HCEC 1CT (cell line): ENCODE data around the gene UNC45A.
"Not testable (repeated sequence)": the region's sequence is repeated elsewhere in the genome, so short reads cannot be mapped to it uniquely, and the experiment has no call there.

Source experiments
- DNase-seq: peaks from one replicate; pipeline ENCODE4 v3.0.0-alpha.2; 2017

The UNC45A gene, protein sequence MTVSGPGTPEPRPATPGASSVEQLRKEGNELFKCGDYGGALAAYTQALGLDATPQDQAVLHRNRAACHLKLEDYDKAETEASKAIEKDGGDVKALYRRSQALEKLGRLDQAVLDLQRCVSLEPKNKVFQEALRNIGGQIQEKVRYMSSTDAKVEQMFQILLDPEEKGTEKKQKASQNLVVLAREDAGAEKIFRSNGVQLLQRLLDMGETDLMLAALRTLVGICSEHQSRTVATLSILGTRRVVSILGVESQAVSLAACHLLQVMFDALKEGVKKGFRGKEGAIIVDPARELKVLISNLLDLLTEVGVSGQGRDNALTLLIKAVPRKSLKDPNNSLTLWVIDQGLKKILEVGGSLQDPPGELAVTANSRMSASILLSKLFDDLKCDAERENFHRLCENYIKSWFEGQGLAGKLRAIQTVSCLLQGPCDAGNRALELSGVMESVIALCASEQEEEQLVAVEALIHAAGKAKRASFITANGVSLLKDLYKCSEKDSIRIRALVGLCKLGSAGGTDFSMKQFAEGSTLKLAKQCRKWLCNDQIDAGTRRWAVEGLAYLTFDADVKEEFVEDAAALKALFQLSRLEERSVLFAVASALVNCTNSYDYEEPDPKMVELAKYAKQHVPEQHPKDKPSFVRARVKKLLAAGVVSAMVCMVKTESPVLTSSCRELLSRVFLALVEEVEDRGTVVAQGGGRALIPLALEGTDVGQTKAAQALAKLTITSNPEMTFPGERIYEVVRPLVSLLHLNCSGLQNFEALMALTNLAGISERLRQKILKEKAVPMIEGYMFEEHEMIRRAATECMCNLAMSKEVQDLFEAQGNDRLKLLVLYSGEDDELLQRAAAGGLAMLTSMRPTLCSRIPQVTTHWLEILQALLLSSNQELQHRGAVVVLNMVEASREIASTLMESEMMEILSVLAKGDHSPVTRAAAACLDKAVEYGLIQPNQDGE

DNA sequence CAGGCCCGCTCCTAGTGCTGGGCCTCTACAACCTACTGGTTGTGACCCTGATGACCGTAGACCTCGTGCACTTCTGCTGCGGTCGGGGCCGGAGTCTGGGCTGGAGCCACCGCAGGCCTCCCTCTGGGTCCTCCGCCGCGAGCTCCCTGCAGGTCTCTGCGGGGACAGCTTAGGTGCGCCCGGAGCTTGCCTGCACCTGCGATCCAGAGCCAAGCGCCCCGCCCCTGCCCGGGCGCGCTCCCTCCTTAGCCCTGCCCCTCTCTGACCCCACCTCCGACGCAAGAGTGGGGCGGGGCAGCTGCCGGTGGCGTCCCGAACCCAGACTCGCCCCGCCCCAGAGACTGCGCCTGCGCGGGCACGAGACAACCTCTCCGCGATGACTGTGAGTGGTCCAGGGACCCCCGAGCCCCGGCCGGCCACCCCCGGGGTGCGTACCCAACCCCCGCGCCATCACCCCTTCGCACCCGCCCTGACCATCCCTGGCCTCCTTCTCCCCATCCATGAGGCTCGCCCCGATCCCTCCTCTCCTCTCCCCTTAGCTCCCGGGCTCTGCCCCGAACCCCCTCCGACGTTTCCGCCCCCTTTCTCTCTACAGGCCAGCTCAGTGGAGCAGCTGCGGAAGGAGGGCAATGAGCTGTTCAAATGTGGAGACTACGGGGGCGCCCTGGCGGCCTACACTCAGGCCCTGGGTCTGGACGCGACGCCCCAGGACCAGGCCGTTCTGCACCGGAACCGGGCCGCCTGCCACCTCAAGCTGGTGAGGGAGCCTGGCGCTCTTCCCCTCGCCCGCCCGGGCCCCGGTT lies at the start of gene UNC45A:
UNC45A (plus strand) TSS at position 337 of the 803 bp plus-strand sequence; CDS start at position 377, 40 bp downstream.
- peak; percentile 83 for DNase-seq

DNA sequence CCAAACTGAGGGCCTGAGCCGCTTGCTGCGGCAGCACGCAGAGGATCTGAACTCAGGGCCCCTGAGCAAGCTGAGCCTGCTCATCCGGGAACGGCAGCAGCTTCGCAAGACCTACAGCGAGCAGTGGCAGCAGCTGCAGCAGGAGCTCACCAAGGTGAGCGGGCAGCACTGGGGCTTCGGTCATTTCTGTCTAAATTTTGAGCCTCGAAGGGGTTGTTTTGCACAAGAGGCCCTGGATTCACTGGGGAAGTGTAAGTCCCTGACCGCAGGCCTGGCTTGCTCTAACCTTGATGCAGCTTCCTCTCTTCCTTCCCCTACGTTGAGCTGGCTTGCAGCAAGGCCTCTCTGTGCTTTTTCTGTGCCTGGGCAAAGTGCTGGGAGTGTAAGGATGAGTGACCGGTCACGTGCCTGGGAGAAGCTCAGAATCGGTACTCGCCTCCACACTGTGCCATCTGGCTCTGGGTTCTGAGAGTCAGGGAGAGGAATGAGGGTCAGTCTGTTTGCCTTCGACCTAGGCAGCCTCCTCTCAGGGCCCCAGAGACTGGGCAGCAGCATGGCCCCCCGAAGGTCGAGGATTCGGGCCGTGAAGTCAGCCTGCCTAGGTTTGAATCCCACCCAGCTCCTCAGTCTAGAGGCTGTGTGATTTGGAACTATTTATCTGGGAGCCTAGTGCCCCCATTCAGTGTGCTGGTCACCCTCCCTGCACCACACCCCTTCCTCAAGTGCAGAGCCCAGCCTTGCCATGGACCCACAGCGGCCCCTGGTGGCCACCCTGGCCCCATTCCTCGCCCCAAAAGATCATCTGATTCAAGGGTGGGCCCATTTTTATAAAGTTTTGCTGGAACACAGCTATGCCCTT lies 49.4 kb upstream of the UNC45A start:
- DNase-seq, result peak; percentile 53

DNA sequence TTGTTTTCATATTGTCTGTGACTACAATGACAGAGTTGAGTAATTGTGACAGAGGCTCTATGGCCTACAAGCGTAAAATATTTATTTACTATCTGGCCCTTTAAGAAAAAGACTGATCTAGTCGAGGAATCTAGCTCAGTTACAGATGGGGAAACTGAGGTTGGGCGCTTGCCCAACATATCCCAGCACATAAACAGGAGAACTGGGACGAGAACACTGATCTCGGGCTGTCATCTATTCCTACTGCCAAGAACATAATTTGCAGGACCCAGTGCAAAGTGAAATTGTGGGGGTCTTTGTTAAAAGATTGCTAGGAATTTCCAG lies 48.8 kb upstream of the UNC45A start:
- DNase-seq, result no peak

DNA sequence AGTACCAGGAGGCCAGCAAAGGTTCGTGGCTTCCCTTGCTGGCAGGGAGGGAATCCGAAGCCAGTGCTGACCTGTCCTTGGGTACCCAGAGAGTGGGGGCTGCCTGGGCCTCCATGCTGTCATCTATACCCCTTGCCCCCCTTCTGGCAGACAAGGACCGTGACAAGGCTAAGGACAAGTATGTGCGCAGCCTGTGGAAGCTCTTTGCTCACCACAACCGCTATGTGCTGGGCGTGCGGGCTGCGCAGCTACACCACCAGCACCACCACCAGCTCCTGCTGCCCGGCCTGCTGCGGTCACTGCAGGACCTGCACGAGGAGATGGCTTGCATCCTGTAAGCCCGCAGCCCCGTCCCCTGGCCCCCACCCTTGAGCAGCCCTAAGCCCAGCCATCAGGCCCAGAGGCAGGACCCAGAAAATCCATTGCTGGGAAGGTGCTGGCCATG lies 48.0 kb upstream of the UNC45A start:
- DNase-seq, result no peak

DNA sequence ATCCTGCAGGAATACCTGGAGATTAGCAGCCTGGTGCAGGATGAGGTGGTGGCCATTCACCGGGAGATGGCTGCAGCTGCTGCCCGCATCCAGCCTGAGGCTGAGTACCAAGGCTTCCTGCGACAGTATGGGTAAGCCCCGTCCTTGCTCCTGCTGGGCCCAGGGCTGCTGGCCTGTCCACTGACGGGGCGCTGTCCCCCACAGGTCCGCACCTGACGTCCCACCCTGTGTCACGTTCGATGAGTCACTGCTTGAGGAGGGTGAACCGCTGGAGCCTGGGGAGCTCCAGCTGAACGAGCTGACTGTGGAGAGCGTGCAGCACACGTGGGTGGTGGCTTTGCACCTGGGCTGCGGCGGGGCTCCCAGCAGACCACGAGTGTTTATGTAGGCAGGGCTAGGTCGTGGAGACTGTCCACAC lies 45.8 kb upstream of the UNC45A start:
- no peak for DNase-seq

DNA sequence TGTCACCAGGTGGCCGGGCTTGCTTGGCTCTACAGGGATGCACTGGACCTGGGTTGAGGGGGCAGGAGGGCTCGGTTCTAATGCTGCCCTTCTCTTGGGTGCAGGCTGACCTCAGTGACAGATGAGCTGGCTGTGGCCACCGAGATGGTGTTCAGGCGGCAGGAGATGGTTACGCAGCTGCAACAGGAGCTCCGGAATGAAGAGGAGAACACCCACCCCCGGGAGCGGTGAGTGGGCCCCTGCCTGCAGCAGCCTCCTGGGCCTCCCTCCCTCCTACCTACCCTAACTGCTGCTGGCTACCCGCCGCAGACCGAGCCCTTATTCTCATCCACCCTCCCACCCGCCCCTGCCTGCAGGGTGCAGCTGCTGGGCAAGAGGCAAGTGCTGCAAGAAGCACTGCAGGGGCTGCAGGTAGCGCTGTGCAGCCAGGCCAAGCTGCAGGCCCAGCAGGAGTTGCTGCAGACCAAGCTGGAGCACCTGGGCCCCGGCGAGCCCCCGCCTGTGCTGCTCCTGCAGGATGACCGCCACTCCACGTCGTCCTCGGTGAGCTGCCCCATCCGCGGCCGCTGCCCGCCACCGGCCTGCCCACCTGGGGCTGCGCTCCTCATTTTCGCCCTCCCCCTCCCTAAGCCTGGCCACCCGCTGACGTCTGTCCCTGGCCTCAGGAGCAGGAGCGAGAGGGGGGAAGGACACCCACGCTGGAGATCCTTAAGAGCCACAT lies 45.2 kb upstream of the UNC45A start:
- no peak for DNase-seq

DNA sequence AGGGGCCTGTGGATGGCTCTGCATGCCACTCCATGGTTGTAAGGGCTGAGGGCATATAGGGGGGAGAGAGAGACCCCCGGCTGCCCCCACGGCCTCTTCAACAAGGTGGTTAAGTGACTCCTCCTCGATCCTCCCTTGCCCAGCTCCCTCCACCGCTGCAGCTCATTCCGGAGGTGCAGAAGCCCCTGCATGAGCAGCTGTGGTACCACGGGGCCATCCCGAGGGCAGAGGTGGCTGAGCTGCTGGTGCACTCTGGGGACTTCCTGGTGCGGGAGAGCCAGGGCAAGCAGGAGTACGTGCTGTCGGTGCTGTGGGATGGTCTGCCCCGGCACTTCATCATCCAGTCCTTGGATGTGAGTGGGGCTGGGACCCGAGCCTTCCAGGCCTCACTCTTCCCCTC lies 44.2 kb upstream of the UNC45A start:
- DNase-seq, result no peak

DNA sequence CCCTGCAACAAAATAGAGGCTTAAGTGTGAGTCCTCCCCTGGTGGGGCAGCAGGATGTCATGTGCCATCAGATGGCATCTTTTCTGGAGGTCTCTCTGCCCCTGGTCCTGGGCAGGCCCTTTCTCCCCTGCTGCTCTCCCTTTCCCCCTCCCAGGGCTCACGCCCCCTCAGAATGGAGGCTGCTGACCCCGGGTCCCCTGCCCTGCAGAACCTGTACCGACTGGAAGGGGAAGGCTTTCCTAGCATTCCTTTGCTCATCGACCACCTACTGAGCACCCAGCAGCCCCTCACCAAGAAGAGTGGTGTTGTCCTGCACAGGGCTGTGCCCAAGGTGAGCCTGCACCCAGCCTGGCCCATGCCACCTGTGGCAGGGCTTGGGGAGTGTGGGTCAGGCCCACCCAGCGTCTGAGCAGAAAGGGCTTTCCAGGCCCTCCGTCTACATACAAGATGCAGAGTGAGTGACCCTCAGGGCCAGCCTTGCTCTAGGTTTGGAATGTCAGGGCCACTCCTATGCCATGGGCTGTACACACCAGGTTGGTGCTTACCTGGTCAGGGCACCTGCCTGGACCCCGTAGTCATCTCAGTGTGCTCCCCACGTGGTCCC lies 43.6 kb upstream of the UNC45A start:
- DNase-seq, result no peak

DNA sequence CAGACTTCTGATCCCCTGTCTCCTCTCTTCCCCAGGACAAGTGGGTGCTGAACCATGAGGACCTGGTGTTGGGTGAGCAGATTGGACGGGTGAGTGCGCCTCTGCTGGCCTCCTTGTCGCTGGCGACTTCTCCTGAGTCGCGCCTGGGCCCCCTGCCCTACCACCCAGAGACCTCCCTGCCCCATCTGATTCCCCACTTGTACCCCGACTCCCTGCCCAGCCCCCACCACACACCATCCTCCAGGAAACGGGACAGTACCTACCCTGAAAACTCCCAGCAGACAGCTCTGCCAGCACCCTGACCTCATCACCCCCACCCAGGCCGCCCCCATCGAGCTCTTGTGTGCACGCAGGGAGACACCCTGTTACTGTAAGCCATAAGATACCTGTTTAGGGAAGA lies 43.1 kb upstream of the UNC45A start:
- no peak for DNase-seq

DNA sequence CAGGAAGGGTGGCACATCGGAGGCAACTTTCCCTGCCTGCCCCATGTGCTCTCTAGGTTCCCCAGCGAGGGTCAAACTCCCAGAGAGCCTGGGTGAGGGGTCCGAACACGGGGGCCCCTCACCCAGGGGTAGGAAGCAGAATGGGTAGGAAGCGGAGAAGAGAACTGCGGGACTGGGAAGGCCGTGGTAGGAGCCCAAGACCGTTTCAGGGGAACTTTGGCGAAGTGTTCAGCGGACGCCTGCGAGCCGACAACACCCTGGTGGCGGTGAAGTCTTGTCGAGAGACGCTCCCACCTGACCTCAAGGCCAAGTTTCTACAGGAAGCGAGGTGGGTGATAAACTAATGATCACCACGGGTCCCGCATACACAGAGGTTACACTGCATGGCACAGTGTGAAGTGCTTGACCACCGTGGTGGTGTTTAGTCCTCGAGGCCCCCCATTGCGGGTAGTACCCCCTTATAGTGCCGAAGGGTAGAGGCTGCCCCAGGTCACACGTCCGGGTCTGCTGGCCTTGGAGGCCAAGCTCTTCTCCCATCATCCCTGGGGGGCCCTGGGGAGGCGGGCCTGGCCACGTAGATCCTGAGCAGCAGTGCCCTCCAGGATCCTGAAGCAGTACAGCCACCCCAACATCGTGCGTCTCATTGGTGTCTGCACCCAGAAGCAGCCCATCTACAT lies 42.4 kb upstream of the UNC45A start:
- no peak for DNase-seq

DNA sequence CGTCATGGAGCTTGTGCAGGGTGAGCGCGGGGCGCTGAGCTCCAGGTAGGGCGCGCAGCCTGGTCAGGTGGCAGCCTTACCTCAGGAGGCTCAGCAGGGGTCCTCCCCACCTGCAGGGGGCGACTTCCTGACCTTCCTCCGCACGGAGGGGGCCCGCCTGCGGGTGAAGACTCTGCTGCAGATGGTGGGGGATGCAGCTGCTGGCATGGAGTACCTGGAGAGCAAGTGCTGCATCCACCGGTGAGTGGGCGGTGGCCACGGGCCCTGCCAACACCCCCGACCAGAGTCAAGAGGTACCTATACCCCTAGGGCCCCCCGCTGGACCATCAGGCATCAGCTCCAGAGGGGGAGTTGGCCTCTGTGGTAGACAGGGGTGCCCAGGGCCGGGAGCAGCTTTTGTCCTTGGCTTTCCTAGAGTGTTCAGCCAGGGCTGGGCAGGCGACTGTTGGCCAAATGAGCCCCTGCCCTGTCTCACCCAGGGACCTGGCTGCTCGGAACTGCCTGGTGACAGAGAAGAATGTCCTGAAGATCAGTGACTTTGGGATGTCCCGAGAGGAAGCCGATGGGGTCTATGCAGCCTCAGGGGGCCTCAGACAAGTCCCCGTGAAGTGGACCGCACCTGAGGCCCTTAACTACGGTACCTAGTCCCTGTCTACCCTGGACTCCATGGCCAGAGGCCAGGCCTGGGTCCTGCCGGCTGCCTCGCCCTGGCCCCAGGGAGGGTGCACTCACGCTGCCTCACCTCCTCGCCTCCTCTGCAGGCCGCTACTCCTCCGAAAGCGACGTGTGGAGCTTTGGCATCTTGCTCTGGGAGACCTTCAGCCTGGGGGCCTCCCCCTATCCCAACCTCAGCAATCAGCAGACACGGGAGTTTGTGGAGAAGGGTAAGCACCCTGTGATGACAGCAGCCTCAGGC lies 41.7 kb upstream of the UNC45A start:
- no peak for DNase-seq

DNA sequence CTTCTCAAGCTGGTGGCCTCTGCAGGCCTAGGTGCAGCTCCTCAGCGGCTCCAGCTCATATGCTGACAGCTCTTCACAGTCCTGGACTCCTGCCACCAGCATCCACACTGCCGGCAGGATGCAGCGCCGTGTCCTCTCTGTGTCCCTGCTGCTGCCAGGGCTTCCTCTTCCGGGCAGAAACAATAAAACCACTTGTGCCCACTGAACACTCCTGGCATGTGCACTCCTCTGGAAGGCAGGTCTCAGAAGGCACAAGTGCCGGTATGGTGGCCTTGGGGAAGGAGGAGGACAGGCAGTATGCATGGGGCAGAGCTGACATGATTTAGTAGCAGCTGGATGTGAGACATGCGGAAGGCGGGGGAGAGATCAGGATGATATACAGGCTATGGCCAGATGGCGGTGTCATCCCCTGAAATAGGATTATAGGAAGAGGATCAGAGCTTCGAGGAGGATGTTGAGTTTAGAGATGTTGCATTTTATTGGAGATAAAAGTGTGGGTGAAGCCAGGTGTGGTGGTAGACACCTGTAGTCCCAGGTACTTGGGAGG lies 39.4 kb upstream of the UNC45A start:
- DNase-seq, result peak; percentile 22

DNA sequence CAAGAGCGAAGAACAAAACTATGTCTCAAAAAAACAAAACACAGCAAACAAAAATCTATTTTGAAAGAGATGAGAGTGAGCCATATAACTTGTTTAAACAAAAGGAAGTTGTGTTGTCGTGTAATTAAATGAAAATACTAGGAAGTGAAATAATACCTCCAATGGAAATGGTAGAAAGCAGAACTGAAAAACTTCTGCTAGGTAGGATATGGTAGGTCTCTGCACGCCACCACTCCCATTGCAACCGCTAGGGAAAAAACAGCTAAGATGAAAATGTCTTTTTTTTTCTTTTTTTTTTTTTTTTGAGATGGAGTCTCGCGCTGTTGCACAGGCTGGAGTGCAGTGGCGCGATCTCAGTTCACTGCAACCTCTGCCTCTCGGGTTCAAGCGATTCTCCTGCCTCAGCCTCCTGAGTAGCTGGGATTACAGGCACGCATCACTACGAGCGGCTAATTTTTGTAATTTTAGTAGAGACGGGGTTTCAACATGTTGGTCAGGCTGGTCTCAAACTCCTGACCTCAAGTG lies 37.9 kb upstream of the UNC45A start:
- not testable (repeated sequence) for DNase-seq

DNA sequence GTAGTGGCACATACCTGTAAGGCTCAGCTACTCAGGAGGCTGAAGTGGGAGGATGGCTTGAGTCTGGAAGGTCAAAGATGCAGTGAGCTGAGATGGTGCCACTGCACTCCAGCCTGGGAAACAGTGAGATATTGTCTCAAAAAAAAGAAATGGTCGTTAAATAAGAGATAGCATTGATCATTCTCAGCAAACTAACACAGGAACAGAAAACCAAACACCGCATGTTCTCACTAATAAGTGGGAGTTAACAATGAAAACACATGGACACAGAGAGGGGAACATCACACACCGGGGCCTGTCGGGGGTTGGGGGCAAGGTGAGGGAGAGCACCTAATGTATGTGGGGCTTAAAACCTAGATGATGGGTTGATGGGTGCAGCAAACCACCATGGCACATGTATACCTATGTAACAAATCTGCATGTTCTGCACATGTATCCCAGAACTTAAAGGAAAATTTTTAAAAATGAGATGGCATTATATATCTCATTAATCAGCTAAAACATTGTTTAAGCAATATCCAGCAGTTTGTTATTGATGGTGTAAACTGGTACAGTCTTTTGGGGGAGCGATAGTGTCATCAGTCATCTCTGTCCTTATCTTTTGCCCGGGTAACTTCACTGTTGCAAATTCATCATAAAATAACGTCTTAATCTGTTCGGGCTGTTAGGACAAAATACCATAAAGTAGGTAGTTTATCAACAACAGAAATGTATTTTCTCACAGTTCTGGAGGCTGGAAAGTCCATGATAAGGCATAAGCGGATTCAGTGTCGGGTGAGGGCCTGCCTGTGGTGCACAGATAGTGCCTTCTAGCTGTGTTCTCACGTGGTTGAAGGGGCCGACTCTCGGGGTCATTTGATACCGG lies 33.7 kb upstream of the UNC45A start:
- no peak for DNase-seq

DNA sequence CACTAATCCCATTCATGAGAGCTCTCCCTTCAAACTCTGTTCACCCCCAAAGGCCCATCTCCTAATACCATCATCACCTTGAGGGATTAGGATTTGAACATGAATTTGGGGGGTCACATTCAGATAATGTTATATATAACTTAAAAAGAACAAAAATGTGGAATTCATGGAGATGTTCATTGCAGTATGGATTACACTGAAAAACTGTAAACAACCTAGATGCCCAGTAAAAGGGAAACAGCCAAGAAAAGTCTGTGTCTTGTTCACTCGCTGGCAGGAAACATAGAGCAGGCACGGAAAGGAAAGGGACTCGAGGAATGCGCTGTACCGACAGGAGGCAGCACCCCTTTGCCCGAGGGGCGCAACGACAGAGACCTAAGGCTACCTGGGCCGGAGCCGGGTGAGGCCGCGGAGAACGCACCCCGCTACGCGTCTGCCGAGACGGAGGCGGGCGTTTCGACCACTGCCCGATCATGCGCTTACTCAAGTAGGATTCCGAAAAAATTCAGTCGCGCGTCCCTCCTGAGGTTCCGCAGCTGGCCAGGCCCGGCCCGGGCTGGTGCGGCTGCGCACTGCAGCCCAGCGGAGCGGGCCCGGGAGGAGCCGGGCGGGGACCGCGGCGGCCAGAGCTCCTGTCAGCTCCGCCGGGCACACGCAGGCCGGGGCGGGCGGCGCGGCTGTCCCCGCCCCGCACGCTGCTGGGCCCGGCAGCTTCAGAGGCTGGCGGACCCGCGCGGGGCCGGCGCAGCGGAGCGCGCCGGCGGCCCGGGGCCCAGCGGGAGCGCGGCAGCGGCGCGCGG lies 32.8 kb upstream of the UNC45A start:
- DNase-seq, result peak; percentile 70

DNA sequence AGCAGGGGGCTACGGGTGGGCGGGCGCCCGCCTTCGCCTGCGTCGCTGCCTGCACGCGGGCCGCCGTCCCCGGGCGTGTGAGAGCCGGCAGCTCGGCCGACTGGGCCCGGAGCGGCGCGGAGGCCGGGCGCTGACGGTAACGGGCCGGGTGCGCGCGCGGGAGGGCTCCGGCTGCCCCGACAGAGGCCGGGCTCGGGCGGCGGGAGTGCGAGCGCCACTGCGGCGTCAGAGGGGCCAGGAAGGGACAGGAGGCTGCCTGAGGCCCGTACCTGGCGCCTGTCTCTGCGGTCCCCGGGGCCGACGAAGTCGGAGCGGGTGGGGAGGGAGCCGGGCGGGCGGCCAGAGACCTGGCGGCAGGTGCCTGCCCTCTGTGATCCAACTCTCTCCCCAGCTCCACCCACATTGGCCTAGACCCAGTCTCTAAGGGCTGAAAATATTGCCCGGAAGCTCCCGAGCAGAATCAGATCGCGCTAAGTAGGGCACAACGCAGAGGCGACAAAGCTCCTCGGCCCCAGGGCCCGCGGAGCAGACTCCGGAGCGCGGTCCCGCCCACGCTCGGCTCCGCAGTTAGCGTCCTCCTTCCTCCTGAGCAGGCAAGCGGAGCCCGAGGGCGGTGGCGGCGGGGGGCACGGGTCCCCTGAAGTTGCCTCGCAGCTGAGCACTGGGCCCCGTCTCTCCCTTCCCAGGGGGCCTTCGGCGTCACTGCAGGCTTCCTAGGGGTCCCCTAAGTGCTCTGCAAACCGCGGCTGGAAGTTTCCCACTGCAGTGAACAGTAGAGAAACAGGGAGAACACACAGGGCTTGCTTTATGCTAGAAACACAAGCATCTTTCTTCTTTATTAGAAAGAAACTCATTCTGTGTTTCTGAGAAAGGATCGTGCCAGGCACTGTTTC lies 32.0 kb upstream of the UNC45A start, which contains the start of gene MAN2A2:
MAN2A2 (plus strand) TSS at position 463 of the 893 bp plus-strand sequence. CDS start 906 bp downstream, outside the sequence.
- peak; percentile 14 for DNase-seq
